ENCODE results near the gene GP2.

The GP2 gene

DNA sequence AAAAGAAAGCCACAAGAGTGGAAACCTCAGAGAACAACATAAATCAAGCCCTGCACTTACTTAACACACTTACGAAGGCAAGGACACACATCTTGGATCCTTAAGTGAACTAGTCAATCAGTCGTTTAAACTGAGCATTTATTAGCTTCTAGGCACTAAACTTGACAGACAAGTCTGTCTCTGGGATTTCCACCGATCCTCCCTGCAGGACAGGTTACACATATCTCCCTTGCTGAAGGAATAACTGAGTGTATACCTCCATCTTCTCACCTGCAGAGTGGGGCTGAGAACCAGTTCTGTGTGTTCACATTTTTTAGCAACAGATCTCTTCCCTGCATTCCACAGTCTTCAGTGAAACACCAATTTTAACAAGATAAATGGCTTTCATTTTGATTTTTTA, 8.9 kb downstream of the GP2 start:
- Histone ChIP-seq H3K4me1 (ENCODE audit: insufficient read depth, low read length, poor library complexity, severe bottlenecking) (no peaks in the 10 kb centered on the region), H3K27me3 (ENCODE audit: insufficient read depth, low read length, poor library complexity, severe bottlenecking) (no peaks in the 10 kb centered on the region), H3K9me3 (ENCODE audit: insufficient read depth, low read depth, low read length) (no peaks in the 10 kb centered on the region), H3K79me2 (ENCODE audit: insufficient read depth, low read length) (no peaks in the 10 kb centered on the region), H3K4me2 (ENCODE audit: low read depth, low read length, poor library complexity, severe bottlenecking) (no peak overlapping the region), H3K9ac (ENCODE audit: low read depth, low read length, poor library complexity, severe bottlenecking) (no peak overlapping the region), H3K4me3 (ENCODE audit: low read length, poor library complexity, severe bottlenecking) (no peak overlapping the region), H2AFZ (ENCODE audit: low read length) (no peak overlapping the region), H3K36me3 (ENCODE audit: insufficient read depth, low read length) (no peaks in the 10 kb centered on the region), H3F3A (ENCODE audit: low read depth) (no peaks in the 10 kb centered on the region), H3K9me2 (replicated peaks; ENCODE audit: low read depth, low read length) (no peaks in the 10 kb centered on the region), H4K20me1 (ENCODE audit: insufficient read depth, low read length, poor library complexity, severe bottlenecking) (no peaks in the 10 kb centered on the region)
- TF ChIP-seq, protein P1, sequence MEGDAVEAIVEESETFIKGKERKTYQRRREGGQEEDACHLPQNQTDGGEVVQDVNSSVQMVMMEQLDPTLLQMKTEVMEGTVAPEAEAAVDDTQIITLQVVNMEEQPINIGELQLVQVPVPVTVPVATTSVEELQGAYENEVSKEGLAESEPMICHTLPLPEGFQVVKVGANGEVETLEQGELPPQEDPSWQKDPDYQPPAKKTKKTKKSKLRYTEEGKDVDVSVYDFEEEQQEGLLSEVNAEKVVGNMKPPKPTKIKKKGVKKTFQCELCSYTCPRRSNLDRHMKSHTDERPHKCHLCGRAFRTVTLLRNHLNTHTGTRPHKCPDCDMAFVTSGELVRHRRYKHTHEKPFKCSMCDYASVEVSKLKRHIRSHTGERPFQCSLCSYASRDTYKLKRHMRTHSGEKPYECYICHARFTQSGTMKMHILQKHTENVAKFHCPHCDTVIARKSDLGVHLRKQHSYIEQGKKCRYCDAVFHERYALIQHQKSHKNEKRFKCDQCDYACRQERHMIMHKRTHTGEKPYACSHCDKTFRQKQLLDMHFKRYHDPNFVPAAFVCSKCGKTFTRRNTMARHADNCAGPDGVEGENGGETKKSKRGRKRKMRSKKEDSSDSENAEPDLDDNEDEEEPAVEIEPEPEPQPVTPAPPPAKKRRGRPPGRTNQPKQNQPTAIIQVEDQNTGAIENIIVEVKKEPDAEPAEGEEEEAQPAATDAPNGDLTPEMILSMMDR (conservative IDR thresholded peaks at IDR 0.05; ENCODE audit: low read length), result no peak
- no peak for TF ChIP-seq EZH2phosphoT487 (IDR thresholded peaks at IDR 0.05; ENCODE audit: borderline replicate concordance)

DNA sequence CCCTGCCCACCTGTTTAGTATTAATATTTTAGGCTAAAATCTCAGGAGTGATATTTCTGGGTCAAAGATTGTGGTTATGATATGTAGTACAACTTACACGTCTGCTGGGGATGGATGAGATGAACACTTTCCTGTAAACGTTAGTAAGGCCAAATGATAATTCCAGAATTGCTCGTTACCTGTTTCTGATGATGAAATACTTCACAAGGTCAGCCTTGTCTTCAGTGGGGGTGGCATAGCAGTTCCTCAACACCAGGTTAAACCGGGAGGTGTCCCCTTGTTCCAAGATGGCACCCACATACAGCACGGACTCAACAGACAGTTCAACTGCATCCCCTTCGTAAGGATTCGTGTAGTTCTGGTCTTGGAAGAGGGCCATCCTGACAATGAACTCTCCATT, 9.3 kb downstream of the GP2 start:
- Histone ChIP-seq H3K79me2 (ENCODE audit: insufficient read depth, low read length) (no peaks in the 10 kb centered on the region), H3K9ac (ENCODE audit: low read depth, low read length, poor library complexity, severe bottlenecking) (no peak overlapping the region), H4K20me1 (ENCODE audit: insufficient read depth, low read length, poor library complexity, severe bottlenecking) (no peaks in the 10 kb centered on the region), H3F3A (ENCODE audit: low read depth) (no peaks in the 10 kb centered on the region), H2AFZ (ENCODE audit: low read length) (no peak overlapping the region), H3K4me3 (ENCODE audit: low read length, poor library complexity, severe bottlenecking) (no peak overlapping the region), H3K36me3 (ENCODE audit: insufficient read depth, low read length) (no peaks in the 10 kb centered on the region), H3K9me3 (ENCODE audit: insufficient read depth, low read depth, low read length) (no peaks in the 10 kb centered on the region), H3K4me1 (ENCODE audit: insufficient read depth, low read length, poor library complexity, severe bottlenecking) (no peaks in the 10 kb centered on the region), H3K9me2 (replicated peaks; ENCODE audit: low read depth, low read length) (no peaks in the 10 kb centered on the region), H3K27me3 (ENCODE audit: insufficient read depth, low read length, poor library complexity, severe bottlenecking) (no peaks in the 10 kb centered on the region), H3K4me2 (ENCODE audit: low read depth, low read length, poor library complexity, severe bottlenecking) (no peak overlapping the region)
- TF ChIP-seq, protein P1 (conservative IDR thresholded peaks at IDR 0.05; ENCODE audit: low read length), result no peak
- no peak for TF ChIP-seq EZH2phosphoT487 (IDR thresholded peaks at IDR 0.05; ENCODE audit: borderline replicate concordance)

DNA sequence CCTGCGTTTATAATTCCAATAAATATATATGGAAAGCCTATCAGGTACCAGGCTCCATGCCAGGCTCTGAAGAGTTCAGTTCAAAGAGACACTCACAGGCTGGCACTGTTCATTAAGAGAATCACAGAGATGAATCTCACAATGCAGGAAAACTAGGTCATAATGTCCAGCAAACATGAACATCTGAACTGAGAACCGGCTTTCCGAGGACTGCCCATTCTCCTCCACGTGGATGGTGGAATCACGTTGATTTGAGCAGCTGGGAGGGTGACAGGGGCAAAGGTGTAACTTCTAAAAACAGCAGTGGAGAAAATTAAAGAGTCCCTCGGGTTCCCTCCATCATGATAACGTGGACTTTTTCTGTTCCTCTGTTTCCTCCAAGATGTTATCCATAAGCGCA, 10.2 kb downstream of the GP2 start:
- TF ChIP-seq, protein P1 (conservative IDR thresholded peaks at IDR 0.05; ENCODE audit: low read length), result no peak
- no peak for TF ChIP-seq EZH2phosphoT487 (IDR thresholded peaks at IDR 0.05; ENCODE audit: borderline replicate concordance)

More for the DNA sequence above, 10.2 kb downstream of the GP2 start:
- H3K27me3 ChIP-seq (ENCODE audit: insufficient read depth, low read length, poor library complexity, severe bottlenecking), result no peaks in the 10 kb centered on the region
- no peaks in the 10 kb centered on the region for H3K4me1 ChIP-seq (ENCODE audit: insufficient read depth, low read length, poor library complexity, severe bottlenecking)
- no peaks in the 10 kb centered on the region for H3K9me3 ChIP-seq (ENCODE audit: insufficient read depth, low read depth, low read length)
- H3K79me2 ChIP-seq (ENCODE audit: insufficient read depth, low read length), result no peaks in the 10 kb centered on the region
- H3F3A ChIP-seq (ENCODE audit: low read depth), result no peaks in the 10 kb centered on the region
- H4K20me1 ChIP-seq (ENCODE audit: insufficient read depth, low read length, poor library complexity, severe bottlenecking), result no peaks in the 10 kb centered on the region
- no peak overlapping the region for H3K4me2 ChIP-seq (ENCODE audit: low read depth, low read length, poor library complexity, severe bottlenecking)
- no peak overlapping the region for H3K9ac ChIP-seq (ENCODE audit: low read depth, low read length, poor library complexity, severe bottlenecking)
- H3K4me3 ChIP-seq (ENCODE audit: low read length, poor library complexity, severe bottlenecking), result no peak overlapping the region
- H2AFZ ChIP-seq (ENCODE audit: low read length), result no peak overlapping the region
- no peaks in the 10 kb centered on the region for H3K36me3 ChIP-seq (ENCODE audit: insufficient read depth, low read length)
- no peaks in the 10 kb centered on the region for H3K9me2 ChIP-seq (replicated peaks; ENCODE audit: low read depth, low read length)
